ENCODE results near the gene LMNTD2.

Gene LMNTD2

GRCh38 chr11:586376-587316 lies 26.1 kb upstream of the LMNTD2 start:
- no peak for DNase-seq

- no peak for DNase-seq
These were observed 23.7 kb upstream of the LMNTD2 start for GRCh38 chr11:584287-584686.

- no peak for DNase-seq
These were observed 21.2 kb upstream of the LMNTD2 start for GRCh38 chr11:581752-582151.

GRCh38 chr11:581342-581741 lies 20.8 kb upstream of the LMNTD2 start:
- no peak for DNase-seq

GRCh38 chr11:579830-580601 lies 19.5 kb upstream of the LMNTD2 start:
- no peak for DNase-seq

GRCh38 chr11:578276-579035 lies 17.9 kb upstream of the LMNTD2 start:
- DNase-seq, result no peak

DNA sequence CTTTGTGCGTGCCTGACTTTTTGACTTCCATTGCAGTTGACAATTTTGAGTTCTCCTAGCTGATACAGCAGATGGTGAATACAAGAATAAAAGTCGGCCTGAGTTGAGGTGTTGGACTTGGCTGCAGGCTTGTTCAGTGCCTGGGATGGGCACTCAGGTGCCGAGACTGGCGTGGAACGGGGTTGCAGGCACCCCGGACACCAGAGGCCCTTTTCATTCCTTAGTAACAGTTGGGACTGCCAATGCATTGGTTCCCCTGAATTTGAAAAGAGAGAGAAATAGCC lies 17.0 kb upstream of the LMNTD2 start:
- DNase-seq, result no peak

GRCh38 chr11:576811-577610 lies 16.5 kb upstream of the LMNTD2 start:
- DNase-seq, result no peak

GRCh38 chr11:575996-576768 lies 15.6 kb upstream of the LMNTD2 start, which contains the start of gene PHRF1:
Gene PHRF1, plus strand, starts transcription at chr11:576470. Its CDS starts 5,043 bp downstream, at chr11:581513.
- DNase-seq, result peak; percentile 95 to 96

DNA sequence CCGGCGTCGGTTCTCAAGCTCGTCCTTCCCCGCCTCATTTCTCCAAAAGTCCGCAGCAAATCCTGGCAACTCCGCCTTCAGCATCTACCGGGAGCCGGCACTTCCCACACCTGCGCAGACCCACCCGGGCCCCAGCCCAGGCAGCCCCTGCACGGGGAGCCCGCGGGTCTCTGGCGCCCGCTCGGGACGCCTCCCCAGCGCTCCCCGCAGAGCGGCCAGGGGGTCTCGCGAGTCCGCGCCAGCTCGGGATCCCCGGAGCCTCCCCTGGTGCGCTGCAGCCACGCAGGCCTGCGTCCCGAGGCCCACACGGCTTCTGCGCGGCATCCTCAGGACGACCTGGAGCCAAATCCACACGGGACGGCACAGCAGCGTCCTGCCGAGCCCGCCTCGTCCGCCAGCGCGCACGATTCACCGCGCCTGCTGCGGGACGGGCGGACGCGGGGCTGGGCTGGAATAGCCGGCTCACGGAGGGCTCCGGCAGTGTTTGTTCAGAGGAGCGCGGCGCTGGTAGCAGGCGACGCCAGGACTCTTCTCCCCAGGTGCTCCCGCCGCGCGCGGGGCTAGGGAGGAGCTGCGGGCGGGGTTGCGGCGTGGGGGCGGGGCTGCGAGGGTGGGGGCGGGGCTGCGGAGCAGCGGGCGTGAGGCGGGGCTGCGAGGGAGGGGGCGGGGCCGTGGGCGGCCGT lies 14.9 kb upstream of the LMNTD2 start:
- DNase-seq, result peak in 1 of 2 donors; percentile 18

GRCh38 chr11:574632-575312 lies 14.2 kb upstream of the LMNTD2 start:
- no peak for DNase-seq

GRCh38 chr11:574031-574570 lies 13.6 kb upstream of the LMNTD2 start:
- peak in 1 of 2 donors; percentile 49 for DNase-seq

DNA sequence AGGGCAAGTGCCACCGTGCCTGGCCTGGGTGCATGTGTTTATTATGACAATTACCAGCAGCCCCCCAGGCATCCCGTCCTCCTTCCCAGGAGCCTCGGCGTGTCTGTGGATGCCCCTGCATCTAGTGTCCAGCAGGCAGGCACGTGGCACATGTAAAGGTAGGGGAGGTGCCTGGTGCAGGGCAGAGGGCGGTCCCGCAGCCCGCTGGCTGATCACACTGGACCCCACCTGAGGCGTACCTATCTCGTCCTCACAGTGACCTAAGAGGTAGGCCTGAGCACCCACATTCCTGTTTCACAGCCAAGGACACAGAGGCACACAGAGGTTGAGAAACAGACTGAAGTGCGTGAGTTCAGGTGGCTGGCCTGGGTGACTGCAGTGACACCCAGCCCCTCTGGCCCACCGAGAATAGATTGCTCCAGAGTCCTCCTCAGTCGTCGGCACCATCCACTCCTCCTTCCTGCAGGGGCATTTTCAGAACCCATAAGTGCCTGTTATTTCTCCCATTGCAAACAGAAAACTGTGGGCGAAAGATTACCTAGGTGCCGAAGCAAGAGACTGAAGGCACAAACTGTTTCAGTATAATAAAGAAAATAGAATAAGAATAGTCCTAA lies 12.7 kb upstream of the LMNTD2 start:
- DNase-seq, result no peak

DNA sequence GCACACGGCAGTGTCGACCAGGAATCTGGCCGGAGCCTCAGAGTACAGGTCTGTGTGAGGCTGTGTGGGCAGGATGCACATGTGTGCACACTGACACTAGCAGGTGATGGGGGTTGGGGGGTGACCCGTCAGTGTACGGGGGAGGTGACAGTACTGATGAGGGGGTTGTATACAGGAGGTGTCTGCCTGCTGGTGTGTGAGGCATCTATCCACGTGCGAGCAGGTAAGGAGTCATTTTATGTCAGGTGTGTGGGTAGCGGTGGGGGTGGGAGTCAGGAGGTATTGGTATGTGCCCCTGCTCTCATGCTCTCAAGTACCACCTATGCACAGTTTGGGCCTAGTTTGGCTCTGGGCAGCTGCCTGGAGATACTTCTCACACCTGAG lies 11.3 kb upstream of the LMNTD2 start:
- no peak for DNase-seq

- no peak for DNase-seq
These were observed 8.8 kb upstream of the LMNTD2 start for GRCh38 chr11:569158-569885.

- peak; percentile 94 to 97 for DNase-seq
These were observed 8.0 kb upstream of the LMNTD2 start for GRCh38 chr11:568306-569157.

DNA sequence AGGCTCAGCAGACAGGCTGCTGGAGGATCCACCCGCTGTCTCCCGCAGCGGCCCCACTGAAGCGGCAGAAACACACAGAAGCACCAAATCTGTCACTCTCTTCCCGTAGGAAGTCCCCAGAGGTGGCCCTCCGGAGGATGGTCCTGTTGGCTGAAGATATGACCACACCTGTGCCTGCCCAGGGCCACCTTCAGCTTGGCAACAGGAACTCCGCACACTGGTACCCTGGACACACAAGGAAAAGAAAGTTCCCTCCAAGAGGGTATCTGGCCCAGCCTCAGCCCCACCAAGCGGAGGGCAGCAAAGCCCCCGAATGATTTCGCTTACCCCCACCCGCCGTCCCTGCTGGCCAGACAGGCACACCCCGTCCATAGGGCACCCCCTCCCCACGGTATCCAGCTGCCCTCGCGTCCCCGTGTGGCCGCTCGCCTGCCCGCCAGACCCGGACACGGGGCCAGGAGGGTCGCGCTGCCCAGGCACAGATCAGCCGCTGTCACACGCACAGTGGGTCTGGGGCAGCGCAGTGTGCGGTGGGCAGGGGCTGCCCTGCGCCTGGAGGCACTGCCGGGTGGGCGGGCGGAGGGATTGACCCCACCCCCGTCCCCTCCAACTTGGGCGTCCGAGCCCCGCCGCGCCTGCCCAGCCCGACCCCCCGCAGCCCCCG lies 7.2 kb upstream of the LMNTD2 start:
- peak in 1 of 2 donors; percentile 31 for DNase-seq

Measured in CD4-positive, alpha-beta T cell treated with Interferon alpha-2 for 1 hour (primary cell).